C4-2B (cell line): Measurements from ENCODE around the gene CDKL1.
A peak's percentile ranks its signal among the peaks of the same experiment; 100 is the strongest.

Experiments
- H3K27ac ChIP-seq: fragments of 450-650 bp; 2 replicates; pipeline ENCODE4 v1.5.1; 2017
- CTCF ChIP-seq: fragments of 450-650 bp; conservative IDR thresholded peaks from 2 replicates; pipeline ENCODE4 v1.5.1; 2017; ENCODE audit warnings: mild to moderate bottlenecking
- ZFX ChIP-seq: fragments of 450-650 bp; IDR thresholded peaks from 2 replicates; pipeline ENCODE4 v1.6.1; 2017

CDKL1 gene

GRCh38 chr14:50400461-50400860, 3.8 kb upstream of the CDKL1 start:
- no peak overlapping the region for H3K27ac ChIP-seq
- TF ChIP-seq CTCF (no peak), ZFX (no peak)

GRCh38 chr14:50399251-50400032, 2.8 kb upstream of the CDKL1 start:
- no peak for TF ChIP-seq ZFX
- TF ChIP-seq CTCF: no peak; the same call in 1 of the 2 replicates
- no peak overlapping the region for H3K27ac ChIP-seq

- no peak for TF ChIP-seq ZFX
- TF ChIP-seq CTCF: no peak
- no peak overlapping the region for H3K27ac ChIP-seq
These were observed 1.5 kb upstream of the CDKL1 start for GRCh38 chr14:50398189-50398580.

- no peak for TF ChIP-seq ZFX
- no peak for TF ChIP-seq CTCF
- peak overlapping the region; percentile 58; the same call in 1 of the 2 replicates for H3K27ac ChIP-seq
These were observed 908 bp upstream of the CDKL1 start for GRCh38 chr14:50397390-50398188.

GRCh38 chr14:50395448-50395847, 1.2 kb downstream of the CDKL1 start:
- H3K27ac ChIP-seq: no peak overlapping the region
- TF ChIP-seq CTCF (no peak), ZFX (no peak)

GRCh38 chr14:50394713-50395112, 2.0 kb downstream of the CDKL1 start:
- TF ChIP-seq CTCF (no peak), ZFX (no peak)

More at GRCh38 chr14:50394713-50395112, 2.0 kb downstream of the CDKL1 start:
- no peak overlapping the region for H3K27ac ChIP-seq
